WTC11 (cell line): ENCODE measurements around the gene CTNNA2. TPM values are rescaled to one million over a fixed set of nuclear protein-coding genes. Genes with fewer than 3 reads are reported as not detected.

Experiments used
- ATAC-seq: fragments of 200-7000 bp; cut with Tn5 transposase; 2 replicates; pipeline ENCODE4 v1.10.0; 2021; ENCODE audit warnings: mild to moderate bottlenecking, moderate library complexity
- CTCF ChIA-PET: fragments of 300-600 bp; sonication (Branson Sonifier 250); formaldehyde crosslinking; loops from one replicate; lab custom pipeline; 2021; ENCODE audit warnings: antibody characterized with exemption; lab: Charles Lee
- POLR2A ChIA-PET: fragments of 350-600 bp; sonication (Branson Sonifier 250); formaldehyde crosslinking; loops from one replicate; lab custom pipeline; 2021; ENCODE audit warnings: antibody characterized with exemption; lab: Charles Lee
- DNase-seq: peaks from one replicate; pipeline ENCODE4 v3.0.0; 2021; ENCODE audit warnings: low spot score
- H3K27ac Mint-ChIP-seq: 2 replicates; pipeline ENCODE4 v1.8.0; 2021; ENCODE audit warnings: mixed read lengths
- H3K27me3 Mint-ChIP-seq: 2 replicates; pipeline ENCODE4 v1.8.0; 2021; ENCODE audit warnings: low read depth, mild to moderate bottlenecking, moderate library complexity, mixed read lengths
- H3K36me3 Mint-ChIP-seq: 2 replicates; pipeline ENCODE4 v1.8.0; 2021; ENCODE audit warnings: mixed read lengths
- H3K4me1 Mint-ChIP-seq: 2 replicates; pipeline ENCODE4 v1.8.0; 2022; ENCODE audit warnings: mixed read lengths
- H3K4me3 Mint-ChIP-seq: 2 replicates; pipeline ENCODE4 v1.8.0; 2021; ENCODE audit warnings: mild to moderate bottlenecking, moderate library complexity, mixed read lengths
- H3K9me3 Mint-ChIP-seq: 2 replicates; pipeline ENCODE4 v1.8.0; 2021; ENCODE audit warnings: mixed read lengths
- CREB1 ChIP-seq: sonication (generic); formaldehyde crosslinking; IDR thresholded peaks from 2 replicates; pipeline ENCODE4 v1.8.0; 2023; ENCODE audit warnings: mild to moderate bottlenecking, missing genetic modification reagents
- E2F5 ChIP-seq: sonication (generic); formaldehyde crosslinking; IDR thresholded peaks from 2 replicates; pipeline ENCODE4 v1.8.1; 2022; ENCODE audit warnings: mild to moderate bottlenecking, moderate library complexity, missing genetic modification reagents
- EMX1 ChIP-seq: fragments of 250-450 bp; sonication (Bioruptor Pico); IDR thresholded peaks from 2 replicates; pipeline ENCODE4 v1.8.0; 2021; ENCODE audit warnings: mild to moderate bottlenecking
- FOXP4 ChIP-seq: sonication (generic); formaldehyde crosslinking; IDR thresholded peaks from 2 replicates; pipeline ENCODE4 v1.8.0; 2022; ENCODE audit warnings: mild to moderate bottlenecking, missing genetic modification reagents
- GABPB1 ChIP-seq: sonication (generic); formaldehyde crosslinking; IDR thresholded peaks from 2 replicates; pipeline ENCODE4 v1.8.1; 2023; ENCODE audit warnings: mild to moderate bottlenecking, missing genetic modification reagents
- GRHL2 ChIP-seq: fragments of 250-450 bp; sonication (Bioruptor Pico); IDR thresholded peaks from 2 replicates; pipeline ENCODE4 v1.8.0; 2022; ENCODE audit warnings: mild to moderate bottlenecking, moderate library complexity; ENCODE audit not compliant: insufficient replicate concordance, severe bottlenecking
- IRF2 ChIP-seq: sonication (generic); formaldehyde crosslinking; IDR thresholded peaks from 2 replicates; pipeline ENCODE4 v1.8.0; 2022; ENCODE audit warnings: low read depth, missing genetic modification reagents, borderline replicate concordance
- NFYB ChIP-seq: sonication (generic); formaldehyde crosslinking; conservative IDR thresholded peaks from 2 replicates; pipeline ENCODE4 v1.8.0; 2022; ENCODE audit warnings: low read depth, missing genetic modification reagents
- NR2C2 ChIP-seq: sonication (generic); formaldehyde crosslinking; IDR thresholded peaks from 2 replicates; pipeline ENCODE4 v1.8.0; 2022; ENCODE audit warnings: mild to moderate bottlenecking, missing genetic modification reagents
- PRDM15 ChIP-seq: sonication (generic); formaldehyde crosslinking; IDR thresholded peaks from 2 replicates; pipeline ENCODE4 v1.8.0; 2022; ENCODE audit warnings: missing genetic modification reagents
- RELA ChIP-seq: sonication (generic); formaldehyde crosslinking; IDR thresholded peaks from 2 replicates; pipeline ENCODE4 v1.8.1; 2022; ENCODE audit warnings: missing genetic modification reagents, mild to moderate bottlenecking, borderline replicate concordance
- ZNF138 ChIP-seq: sonication (generic); formaldehyde crosslinking; conservative IDR thresholded peaks from 2 replicates; pipeline ENCODE4 v1.8.1; 2022; ENCODE audit warnings: mild to moderate bottlenecking, moderate library complexity, missing genetic modification reagents
- ZNF317 ChIP-seq: sonication (generic); formaldehyde crosslinking; IDR thresholded peaks from 2 replicates; pipeline ENCODE4 v1.8.1; 2023; ENCODE audit warnings: low read depth, mild to moderate bottlenecking, moderate library complexity, missing genetic modification reagents, borderline replicate concordance
- ZNF671 ChIP-seq: fragments of 250-450 bp; sonication (Bioruptor Pico); IDR thresholded peaks from 2 replicates; pipeline ENCODE4 v1.8.0; 2021; ENCODE audit warnings: mild to moderate bottlenecking
- total RNA-seq: library from RNA; stranded (reverse); gene quantifications from 3 replicates; pipeline ENCODE4 v1.2.3, GENCODE V29; 2021
- TF ChIP-seq, protein P1 (sequence below): fragments of 250-450 bp; sonication (Bioruptor Pico); conservative IDR thresholded peaks from 2 replicates; pipeline ENCODE4 v1.9.0; 2021; ENCODE audit warnings: mild to moderate bottlenecking

CTNNA2 gene
- total RNA-seq, 1 experiment from 2014 or later = 3.8 TPM

- TF ChIP-seq EMX1 (no peak), ZNF138 (no peak), FOXP4 (no peak), GABPB1 (CRISPR knock-in tag) (no peak), IRF2 (CRISPR knock-in tag) (no peak), PRDM15 (no peak), GRHL2 (CRISPR knock-in tag) (no peak), ZNF317 (CRISPR knock-in tag) (no peak)
- TF ChIP-seq, protein P1, sequence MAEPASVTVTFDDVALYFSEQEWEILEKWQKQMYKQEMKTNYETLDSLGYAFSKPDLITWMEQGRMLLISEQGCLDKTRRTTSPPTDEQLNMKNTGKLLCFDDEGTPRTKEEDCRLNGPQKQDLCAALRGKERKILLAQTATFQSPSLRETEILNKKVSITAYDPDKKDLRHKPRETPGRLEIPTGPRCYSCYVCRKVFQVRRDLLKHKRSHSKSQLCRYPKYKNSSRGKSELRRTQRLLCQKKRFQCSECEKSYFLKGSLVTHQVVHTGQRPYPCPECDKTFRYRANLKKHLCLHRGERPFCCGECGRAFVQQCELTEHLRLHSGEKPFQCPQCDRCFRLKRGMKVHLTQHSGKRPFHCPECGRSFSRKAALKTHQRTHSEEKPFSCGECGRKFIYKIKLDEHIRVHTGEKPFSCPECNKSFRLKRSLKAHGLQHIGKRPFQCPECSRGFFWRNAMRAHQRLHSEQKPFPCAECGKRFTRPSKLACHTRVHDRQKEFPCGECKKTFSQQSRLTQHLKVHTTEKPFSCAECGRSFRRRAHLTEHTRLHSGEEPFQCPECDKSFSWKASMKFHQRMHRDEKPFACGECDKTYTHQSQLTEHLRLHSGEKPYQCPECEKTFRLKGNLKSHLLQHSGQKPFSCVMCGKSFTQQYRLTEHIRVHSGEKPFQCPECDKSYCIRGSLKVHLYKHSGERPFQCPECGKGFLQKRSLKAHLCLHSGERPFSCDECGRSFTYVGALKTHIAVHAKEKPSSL (CRISPR knock-in tag) = no peak
- Mint-ChIP-seq H3K27ac (peak overlapping the region; percentile 23; the same call in 1 of the 2 replicates), H3K4me3 (no peak overlapping the region), H3K9me3 (no peaks in the 10 kb centered on the region), H3K4me1 (peaks cover 14% of the 10 kb centered on the region), H3K36me3 (no peaks in the 10 kb centered on the region), H3K27me3 (no peaks in the 10 kb centered on the region)
- DNase-seq (no peak), ATAC-seq (no peak)
- POLR2A ChIA-PET = interaction anchor here (0.6 kb wide), 1 partner anchor 42 kb away, joined by 3 read pairs; no protein-coding TSS in a partner anchor
- CTCF ChIA-PET = interaction anchor here (1.0 kb wide), 1 partner anchor 115 kb away, joined by 3 read pairs; no protein-coding TSS in a partner anchor
These were observed 228.1 kb downstream of the CTNNA2 start for GRCh38 chr2:79740879-79741443.

GRCh38 chr2:79750321-79750720, 237.5 kb downstream of the CTNNA2 start:
- no peak for DNase-seq
- CTCF ChIA-PET = no interaction called here
- no peaks in the 10 kb centered on the region for H3K27me3 Mint-ChIP-seq
- H3K36me3 Mint-ChIP-seq = no peaks in the 10 kb centered on the region
- H3K4me1 Mint-ChIP-seq = no peaks in the 10 kb centered on the region
- no peak overlapping the region for H3K27ac Mint-ChIP-seq
- H3K4me3 Mint-ChIP-seq = no peak overlapping the region
- no peak for ATAC-seq
- POLR2A ChIA-PET = no interaction called here
- TF ChIP-seq ZNF671 (CRISPR knock-in tag) (no peak), NR2C2 (CRISPR knock-in tag) (no peak), RELA (CRISPR knock-in tag) (no peak), NFYB (CRISPR knock-in tag) (no peak), E2F5 (no peak), CREB1 (no peak)
- TF ChIP-seq, protein P1 (CRISPR knock-in tag) = no peak
- H3K9me3 Mint-ChIP-seq = no peaks in the 10 kb centered on the region
